Anterior cingulate cortex (tissue), 58 donors: ENCODE data around the gene TSPO.

Source experiments
- DNase-seq, 58 donors: peaks; one replicate each; lab custom pipeline; 2025; lab: John Stamatoyannopoulos, UW

Gene TSPO

DNA sequence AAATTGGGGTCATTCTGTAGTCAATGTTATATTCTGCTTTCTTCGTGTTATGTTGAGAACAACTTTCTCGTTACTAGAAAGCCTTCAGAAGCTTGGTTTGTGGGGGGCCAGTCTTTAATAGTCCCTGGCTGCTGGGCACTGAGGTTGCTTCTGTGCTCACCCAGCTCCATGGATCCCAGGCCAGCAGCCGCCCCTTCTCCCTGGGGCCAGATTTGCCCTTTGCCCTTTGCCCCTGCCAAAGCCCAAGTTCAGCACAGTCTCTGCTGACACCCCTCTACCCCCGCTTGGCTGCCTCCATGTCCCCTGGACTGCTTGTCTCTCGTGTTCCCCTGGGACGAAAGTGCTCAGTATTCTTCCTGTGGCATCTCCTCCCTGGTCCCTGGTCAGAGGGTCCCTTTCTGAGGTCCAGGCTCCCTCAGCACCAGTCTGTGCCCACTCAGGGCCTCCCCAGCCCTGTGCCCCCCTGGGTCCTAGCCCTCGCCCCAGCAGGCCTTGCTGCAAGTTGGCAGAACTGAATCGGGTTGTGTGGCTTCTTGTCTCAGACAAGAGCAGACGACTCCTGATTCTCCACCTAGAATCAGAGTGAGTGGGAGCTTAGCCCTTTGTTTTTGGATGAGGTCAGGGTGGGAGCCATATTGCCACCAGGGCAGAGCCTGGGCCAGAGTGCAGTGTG lies 6.7 kb downstream of the TSPO start:
- DNase-seq, result no peak

DNA sequence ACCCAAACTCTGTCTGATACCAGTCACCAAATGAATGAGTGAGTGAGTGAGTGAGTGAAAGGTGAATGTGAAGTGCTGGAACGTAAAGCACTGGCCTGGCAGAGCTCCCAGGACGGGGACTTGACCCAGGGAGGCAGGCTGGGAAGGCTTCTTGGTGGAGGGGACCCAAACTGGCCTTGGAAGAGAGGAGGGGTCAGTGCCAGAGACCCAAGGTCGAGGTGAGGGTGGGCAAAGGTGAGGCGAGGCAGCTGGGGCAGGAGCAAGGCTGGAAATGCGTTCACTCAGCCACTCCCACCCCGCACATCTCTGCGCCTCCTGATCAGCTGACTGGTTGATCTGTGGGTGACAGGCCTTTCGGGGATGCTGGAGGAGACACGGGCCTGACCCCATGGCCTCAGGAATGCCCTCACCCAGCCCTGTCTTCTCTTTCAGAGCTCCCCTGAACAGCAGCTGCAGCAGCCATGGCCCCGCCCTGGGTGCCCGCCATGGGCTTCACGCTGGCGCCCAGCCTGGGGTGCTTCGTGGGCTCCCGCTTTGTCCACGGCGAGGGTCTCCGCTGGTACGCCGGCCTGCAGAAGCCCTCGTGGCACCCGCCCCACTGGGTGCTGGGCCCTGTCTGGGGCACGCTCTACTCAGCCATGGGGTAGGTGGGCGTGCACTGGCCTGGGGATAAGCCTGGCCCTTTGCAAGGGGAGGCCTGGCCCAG lies 7.6 kb downstream of the TSPO start:
- DNase-seq, result no peak

DNA sequence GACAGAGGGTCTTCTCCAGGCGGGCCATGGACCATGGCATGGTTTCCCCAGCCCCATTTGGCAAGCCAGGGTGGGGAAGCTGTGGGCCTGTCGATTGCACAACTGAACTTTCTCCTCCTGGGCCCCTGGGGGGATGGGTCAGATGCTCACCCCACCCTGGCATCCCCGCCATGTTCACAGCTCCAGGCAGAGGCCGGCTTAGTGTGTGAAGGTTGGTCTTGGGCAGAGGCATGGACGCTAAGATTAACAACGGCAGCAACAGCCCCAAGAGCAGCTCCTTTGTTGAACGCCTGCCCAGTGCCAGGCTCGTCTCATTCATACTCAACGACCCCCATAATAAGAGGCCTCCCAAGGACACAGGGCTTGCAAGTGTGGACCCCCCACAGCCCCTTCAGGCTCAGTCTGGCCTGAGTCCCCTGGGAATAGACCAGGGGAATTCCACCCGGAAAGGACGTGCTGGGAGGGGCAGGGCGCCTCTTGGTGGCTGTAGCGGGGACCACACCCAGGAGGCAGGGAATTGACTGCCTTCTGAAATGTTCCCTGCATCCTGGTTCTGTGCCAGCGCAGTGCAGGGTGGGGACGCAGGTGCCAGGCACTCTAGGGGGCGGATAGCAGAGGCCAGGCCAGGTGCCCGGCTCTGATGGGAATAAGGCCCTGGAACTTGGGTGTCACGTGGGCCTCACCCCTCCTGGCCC lies 8.3 kb downstream of the TSPO start:
- no peak for DNase-seq

DNA sequence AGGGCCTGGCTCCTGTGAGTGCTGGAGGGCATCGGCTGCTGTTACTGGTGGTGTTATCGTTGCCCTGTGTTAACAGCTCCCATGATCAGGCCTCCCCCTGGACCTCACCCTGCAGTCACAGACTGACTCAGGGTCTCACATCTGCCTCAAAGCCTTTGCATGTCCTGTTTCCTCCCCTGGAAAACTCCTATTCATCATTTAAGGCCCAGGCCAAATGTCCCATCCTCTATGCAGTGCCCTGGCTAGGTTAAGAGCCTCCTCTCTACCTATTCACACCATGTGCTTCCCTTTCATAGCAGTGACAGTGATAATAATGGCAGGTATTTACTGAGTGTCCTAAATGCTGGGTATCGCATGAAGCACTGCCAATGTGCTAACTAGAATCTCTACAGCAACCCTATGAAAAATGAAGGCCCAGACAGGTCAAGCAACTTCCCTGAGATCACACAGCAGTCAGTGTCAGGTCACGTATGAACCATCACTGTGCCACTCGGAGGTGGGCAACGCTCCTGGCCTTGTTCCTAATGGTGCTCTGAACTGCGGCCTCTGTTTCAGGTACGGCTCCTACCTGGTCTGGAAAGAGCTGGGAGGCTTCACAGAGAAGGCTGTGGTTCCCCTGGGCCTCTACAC lies 9.3 kb downstream of the TSPO start:
- DNase-seq, result no peak

DNA sequence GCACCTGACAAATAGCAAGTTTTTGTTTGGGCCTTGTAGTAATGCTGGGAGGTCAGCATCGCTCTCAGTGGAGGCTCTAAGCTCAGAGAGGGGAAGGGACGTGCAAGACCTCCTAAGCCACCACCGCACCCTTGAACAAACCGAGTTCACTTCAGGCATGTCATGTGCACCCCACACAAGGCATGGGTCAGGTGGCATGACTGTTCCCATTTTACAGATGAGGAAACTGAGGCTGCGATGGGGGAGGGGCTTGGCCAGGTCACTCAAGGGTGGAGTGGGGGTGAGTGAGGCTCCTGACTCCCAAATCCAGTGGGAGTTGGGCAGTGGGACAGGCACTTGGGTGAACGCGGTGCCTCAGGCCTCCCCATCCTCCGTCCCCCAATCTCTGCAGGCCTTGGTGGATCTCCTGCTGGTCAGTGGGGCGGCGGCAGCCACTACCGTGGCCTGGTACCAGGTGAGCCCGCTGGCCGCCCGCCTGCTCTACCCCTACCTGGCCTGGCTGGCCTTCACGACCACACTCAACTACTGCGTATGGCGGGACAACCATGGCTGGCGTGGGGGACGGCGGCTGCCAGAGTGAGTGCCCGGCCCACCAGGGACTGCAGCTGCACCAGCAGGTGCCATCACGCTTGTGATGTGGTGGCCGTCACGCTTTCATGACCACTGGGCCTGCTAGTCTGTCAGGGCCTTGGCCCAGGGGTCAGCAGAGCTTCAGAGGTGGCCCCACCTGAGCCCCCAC lies 11.2 kb downstream of the TSPO start:
- no peak for DNase-seq

DNA sequence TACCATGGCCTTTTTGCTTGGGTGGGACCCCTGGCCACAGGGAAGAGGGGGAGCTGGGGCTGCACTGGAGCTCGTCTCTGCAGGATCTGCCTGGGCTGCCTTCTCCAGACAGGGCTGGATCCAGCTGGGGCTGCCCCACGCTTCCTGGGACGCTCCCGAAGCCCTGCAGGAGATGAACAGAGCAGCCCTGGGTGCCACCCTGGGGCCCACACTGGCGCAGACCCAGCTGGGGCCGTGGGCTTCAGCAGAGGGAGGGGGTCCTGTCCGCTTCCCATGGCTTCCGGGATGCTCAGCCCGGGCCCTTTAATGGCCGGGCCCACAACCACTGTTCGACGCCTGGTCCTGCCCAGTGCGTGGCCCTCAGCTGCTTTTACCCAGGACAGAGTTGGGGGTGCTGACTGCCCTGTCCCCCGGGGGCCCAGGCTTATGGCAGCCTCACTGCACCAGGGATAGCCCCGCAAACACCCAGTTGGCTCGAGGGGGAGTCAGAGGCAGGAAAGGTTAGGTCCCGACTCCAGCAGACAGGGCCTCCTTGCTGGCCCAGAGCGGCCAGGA lies 12.0 kb downstream of the TSPO start:
- DNase-seq, result no peak

DNA sequence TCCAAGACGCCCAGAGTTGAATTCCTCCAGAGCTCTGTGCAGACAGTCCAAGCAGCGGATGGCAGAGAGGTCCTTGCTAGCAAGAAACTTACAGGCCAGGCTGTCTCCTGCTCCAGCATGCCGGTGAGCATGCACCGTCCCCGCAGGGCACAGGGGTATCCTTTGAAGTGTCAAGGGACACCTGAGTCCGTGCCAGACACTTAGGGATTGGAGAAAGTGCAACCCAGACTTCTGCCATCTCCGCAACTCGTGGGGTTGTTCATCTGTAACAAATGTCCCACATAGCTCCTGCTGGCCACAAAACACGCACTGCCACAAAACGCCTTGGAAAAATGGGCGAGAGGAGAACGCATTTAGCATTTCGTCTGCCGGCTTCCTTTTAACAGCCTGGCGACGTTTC lies 13.3 kb downstream of the TSPO start:
- no peak for DNase-seq

DNA sequence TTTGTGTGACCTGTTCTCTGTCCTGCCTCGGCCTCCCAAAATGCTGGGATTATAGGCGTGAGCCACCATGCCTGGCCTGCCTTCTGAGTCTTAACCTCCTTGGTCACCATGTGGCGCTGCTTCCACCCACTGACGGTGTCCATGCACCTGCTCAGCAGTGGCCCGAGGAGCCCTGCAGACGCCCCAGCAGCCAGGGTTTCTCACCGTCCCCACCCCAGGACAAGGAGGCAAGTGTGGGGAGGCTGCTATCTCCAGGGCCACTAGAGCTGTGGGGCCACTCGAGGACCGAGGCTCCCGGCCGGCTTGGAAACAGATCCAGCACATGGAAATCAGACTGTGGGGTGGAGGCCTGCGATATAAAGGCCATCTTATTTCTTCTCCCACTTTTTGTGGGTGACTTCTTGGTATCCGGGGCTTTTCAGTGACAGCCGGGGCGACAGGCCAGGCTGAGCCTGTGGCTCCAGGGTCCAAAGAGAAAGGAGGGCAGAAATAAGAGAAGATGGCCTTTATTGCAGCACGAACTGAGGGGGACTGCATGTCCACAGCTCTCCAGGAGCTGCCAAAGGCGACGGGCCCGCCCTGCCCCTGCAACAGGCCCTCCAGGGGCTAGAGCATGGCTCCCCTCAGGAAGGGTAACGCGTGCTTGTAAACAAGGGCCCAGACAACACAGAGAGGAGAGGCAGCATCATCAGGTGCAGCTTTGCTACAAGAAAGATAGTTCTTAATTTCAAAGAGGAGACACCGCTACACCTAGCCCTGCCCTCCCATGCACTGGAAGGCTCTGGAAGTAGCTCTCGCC lies 15.0 kb downstream of the TSPO start:
- DNase-seq, result no peak

DNA sequence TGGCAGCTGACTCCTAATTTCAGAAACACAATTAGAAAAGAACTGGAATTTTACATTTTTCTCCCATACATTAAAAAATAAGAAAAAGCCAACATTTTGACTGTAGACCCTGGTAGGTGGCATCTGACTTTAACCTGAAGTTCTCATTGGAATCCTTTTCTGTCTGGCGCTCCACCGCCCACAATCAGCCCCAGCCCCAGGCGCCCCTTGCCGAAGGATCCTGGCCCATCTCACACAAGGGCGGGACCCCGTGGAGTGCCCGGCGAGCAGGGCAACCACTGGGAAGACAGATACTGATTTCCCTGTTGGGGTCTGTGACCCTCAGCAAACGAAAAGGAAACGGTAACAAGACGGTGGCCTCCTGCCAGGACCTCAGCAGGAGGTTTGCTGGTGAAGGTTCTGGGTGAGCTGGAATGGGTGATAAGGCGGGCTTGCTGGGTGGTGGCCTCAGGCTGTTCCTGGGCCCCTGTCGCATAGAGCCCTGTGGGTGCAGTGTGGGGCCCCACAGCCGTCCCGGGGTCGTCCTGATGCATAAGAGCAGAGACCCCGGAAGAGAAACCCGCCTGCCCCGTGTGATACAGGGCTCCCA lies 15.7 kb downstream of the TSPO start:
- no peak for DNase-seq

DNA sequence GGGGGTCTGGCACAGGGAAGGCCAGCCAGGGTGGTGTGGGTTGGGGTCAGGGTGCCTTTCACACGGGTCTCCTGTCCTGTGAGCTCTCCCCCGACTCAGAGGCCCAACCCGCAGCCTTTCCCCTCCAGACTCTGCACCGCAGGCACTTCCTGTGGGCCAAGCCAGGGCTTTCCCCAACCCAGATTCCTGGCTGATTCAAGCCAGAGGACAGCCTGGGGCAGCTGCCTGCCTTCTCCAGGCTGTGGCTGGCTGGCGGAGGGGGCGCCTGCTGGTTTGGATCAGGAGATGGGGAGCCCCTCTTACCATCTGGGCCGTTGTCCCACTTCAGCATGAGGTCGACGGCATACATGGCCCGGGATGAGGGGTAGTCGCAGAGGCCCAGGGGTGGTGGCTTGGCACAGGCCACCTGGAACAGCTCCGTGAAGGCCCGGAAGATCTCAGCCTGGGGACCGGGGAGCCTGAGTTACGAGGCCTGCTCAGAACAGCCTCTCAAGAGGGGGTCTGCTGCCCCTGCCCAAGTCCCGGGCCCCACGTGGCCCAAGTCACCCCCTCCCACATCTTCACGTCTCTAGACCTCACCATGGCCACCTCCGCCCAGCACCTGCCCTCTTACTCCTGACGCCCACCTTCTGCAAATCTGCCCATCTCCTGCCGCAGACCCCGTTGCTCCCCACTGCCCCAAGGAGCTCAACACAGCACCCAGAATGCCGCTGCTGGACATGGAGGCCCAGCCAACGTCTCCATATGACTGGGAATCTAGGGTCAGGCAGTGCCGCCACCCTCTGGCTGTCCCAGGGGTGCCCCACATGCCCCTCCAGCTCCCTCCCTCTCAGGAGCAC lies 17.3 kb downstream of the TSPO start:
- no peak for DNase-seq

DNA sequence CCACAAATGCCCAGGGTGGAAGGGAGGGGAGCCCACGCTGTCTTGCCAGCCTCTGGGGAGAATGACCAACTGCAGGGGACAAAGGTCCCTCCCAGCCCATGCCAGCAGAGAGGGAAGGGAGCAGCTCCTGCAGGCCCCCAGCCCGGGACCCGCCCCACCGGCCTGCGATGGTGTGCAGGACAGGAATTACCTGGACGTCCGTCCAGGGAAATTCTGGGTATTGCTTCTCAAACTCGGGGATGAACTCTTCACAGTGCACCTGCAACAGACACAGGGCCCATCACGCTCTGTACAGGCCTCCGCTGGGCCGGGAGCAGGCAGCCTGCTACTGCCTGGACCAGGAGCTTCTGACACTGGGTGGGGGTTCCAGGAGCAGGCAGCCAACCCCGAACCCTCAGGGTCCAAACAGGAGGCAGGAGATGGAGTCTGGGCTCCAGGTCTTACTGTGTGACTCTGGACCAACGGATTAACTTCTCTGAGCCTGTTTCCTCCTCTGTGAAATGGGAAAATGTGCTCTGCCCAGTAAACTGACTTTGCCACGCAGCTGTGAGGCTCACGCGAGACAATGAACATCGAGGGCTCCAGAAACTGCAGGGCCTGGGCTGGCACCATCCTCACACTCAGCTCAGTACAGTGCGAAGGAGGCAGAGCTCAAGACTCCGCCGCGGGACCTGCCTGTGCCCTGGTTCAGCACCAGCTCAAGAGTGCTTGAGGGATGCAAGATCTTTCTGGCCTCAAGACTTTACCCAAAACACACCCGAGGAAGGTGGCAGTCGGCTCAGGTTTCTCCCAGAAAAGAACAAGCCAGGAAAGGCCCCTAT lies 18.2 kb downstream of the TSPO start:
- DNase-seq, result no peak

DNA sequence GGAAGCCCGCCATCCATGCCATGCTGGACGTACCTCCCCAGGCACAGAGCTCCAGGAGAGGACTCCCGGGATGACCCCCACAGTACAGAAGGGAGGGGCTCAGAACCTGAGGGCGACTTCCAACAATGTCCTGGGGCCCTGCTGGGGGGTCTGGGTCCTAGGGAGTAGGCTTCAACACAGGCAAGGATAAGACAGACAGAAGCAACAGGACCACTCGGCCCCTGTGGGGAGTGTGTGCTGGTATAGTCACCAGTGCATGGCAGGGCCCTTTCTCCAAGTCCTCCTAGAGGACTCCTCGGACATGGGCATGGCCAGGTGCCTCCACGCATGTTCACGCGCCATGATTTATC lies 18.7 kb downstream of the TSPO start:
- DNase-seq, result no peak

DNA sequence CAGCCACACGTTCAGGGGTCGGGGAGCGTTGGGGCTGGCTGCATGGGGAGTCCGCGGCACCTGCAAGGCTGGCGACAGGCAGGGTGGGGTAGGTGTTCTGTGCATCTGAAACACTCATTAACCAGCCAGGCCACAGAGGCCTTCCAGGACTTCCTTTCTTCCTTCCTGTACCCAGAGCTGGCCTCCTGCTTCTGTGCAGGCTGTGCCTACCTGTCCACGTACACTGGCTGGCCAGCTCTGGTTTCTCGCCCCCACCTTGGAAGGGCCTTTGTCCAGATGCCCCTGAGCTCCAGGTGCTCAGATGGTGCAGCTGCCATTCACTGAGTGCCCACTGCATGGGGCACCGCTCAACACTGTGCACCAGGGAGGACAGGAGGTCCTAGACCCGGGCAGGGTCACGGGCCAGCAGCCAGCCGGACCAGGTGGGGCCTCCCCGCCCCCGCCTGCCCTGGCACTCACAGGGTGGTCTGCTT lies 19.7 kb downstream of the TSPO start:
- no peak for DNase-seq

DNA sequence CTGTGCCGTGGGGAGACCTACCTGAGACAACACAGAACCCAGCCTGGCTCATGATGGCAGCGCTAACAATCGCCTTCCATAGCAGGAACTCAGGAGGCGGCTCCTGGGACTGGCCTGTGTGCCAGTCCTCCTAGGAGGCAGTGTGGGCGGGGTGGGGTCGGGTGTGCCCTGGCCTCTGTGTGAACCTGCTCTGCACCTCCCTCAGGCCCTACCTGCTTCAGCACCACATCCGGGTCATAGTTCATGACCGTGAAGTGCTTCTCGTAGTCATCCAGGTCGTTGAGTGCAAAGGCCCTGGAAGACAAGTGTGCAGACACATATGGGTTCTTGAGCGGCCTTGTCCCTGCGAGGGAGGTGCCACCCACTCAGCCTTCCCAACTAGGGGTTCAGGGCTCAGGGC lies 20.2 kb downstream of the TSPO start:
- no peak for DNase-seq

DNA sequence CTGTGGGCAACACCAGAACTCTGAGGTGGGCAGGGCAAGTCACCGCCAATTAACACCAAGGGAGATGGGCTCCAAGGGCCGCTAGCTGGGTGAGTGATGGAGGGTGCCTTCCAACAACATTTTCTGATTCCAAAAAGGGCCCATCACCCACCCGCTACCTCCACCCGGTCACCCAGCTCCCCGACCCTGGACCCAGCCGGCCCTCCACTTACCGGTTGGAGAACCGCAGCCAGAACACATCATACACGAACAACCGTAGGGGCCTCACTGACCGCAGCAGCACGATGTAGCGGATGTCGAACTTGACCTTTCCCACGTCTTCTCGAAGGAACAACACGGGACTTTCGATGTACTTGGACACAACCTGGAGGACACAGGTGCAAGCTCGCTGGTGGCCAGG lies 20.8 kb downstream of the TSPO start:
- no peak for DNase-seq

DNA sequence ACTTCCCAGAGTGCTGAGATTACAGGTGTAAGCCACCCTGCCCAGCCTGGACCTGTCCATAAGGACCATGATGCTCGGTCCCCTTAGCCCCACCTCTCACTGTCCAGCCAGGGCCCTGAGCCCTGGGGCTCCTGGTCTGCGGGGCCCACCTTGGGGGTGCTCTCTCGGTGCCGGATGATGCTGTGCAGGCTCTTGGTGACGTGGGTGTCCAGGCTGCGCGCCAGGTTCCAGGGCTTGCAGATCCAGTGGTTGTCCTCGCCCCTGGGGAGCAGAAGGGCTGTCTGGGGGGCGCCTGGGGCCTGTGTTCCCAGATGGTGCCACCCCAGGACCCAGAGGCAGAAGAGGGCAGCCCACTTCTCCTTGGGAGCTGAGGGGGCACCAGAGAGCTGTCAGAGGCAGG lies 22.2 kb downstream of the TSPO start:
- no peak for DNase-seq

DNA sequence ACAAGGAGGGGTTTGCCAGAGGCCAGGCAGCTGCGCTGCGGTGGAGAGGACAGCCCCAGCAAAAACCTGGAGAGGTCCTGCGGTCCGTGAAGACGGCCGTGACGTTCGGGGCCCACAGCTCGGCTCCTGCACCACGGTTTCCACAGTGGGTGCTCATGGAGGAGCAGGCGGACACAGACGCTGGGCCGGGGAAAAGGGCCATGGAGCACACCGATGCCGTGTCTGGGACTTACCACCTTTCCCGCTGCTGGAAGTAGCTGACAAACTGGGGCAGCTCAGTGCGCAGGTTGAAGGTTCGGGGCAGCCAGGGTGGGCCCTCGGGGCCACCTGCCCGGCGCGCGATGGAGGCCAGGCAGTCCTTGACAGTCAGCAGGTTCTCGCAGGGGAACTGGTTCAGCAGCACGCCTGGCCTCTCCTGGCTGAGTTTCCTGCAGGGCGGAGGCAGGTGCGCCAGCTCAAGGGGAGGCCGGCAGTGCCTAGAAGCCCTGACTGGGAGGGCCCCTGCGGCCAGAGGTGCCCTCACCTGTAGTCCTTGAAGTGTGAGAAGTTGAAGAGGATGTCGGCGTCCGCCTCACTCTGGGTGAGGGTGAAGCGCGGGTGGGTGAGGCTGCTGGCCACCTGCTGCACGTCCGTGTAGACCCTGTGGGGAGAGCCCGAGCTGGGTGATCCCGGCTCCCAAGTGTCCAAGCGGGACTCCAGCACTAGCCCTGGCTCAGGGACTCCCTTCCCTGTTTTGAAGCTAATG lies 22.8 kb downstream of the TSPO start:
- no peak for DNase-seq
